ENCODE data around the gene VSNL1. TPM values are rescaled to one million over a fixed set of nuclear protein-coding genes. Genes with fewer than 3 reads are reported as not detected.

Gene VSNL1
- total RNA-seq, 1 experiment from 2014 or later: 9.9 TPM

DNA sequence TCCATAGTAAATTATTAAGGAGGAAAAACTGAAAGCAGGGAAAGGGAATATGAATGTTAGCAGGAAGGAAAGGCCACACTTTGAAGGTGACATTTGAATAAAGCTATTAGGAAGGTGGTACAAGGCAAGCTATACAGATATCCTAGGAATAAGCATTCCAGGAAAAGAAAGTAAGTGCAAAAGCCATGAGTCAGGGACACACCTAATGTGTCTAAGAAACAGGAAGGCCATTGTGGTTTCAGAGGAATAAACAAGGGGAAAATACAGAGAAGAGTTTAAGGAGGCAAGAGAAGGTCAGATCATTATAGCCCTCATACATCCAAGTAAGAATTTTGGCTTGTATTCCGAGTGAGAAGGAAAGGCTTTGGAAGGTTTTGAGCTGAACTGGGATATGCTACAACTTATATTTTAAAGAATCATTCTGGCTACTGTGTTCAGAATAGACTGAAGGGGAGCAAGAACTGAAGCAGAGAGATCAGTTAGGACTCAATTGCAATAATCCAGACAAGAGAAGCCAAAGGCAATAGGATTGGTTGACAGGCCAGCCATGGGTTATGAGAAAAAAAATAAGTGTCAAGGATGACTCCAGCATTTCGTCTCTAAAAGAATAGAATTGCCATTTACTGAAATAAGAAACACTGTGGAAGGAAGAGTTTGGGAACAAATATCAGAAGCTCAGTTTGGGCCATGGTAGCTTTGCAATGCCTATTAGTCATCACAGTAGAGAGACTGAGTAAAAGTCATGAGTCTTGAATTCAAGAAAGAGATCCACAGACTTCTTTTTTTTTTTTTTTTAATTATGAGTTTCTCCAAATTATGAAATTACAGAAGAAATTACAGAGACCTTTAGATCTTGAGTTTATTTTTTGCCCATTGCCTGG is 33.5 kb upstream of the VSNL1 start:
- H2AFZ ChIP-seq (ENCODE audit: low read length): no peak overlapping the region

More for the DNA sequence above, 33.5 kb upstream of the VSNL1 start:
- Histone ChIP-seq H3K79me2 (ENCODE audit: insufficient read depth, low read length) (no peaks in the 10 kb centered on the region), H2BK12ac (ENCODE audit: insufficient read length, low read depth, low read length) (no peak overlapping the region), H2AK5ac (ENCODE audit: insufficient read length, low read length) (no peak overlapping the region), H3K4ac (ENCODE audit: low read depth, low read length) (no peak overlapping the region), H4K5ac (ENCODE audit: insufficient read length, low read depth, low read length) (no peak overlapping the region), H3T11ph (ENCODE audit: low read length) (no peak overlapping the region), H3K27ac (ENCODE audit: insufficient read length, low read depth, low read length) (no peak overlapping the region), H2BK5ac (ENCODE audit: insufficient read length, low read length) (no peak overlapping the region), H3K9me3 (ENCODE audit: control insufficient read depth, low read depth, low read length) (no peaks in the 10 kb centered on the region), H4K20me1 (ENCODE audit: control insufficient read depth, insufficient read depth, insufficient read length) (no peaks in the 10 kb centered on the region), H3K14ac (ENCODE audit: insufficient read depth, low read length) (no peak overlapping the region), H3K18ac (ENCODE audit: insufficient read length, low read depth, low read length) (no peak overlapping the region), H2BK120ac (ENCODE audit: low read depth, low read length, poor library complexity, severe bottlenecking) (no peak overlapping the region), H3K4me1 (ENCODE audit: insufficient read depth, low read length) (no peaks in the 10 kb centered on the region; the same call in 1 of the 2 replicates), H3K23ac (ENCODE audit: insufficient read length, low read depth, low read length) (no peak overlapping the region), H3K9ac (ENCODE audit: extremely low read depth, insufficient read length, low read length) (no peak overlapping the region), H4K8ac (replicated peaks; ENCODE audit: insufficient read length, low read depth, low read length) (no peak overlapping the region), H3K27me3 (ENCODE audit: insufficient read depth, low read length) (no peaks in the 10 kb centered on the region), H3K79me1 (ENCODE audit: insufficient read depth, low read depth, low read length, poor library complexity, severe bottlenecking) (no peaks in the 10 kb centered on the region), H2BK15ac (ENCODE audit: low read depth, low read length) (no peak overlapping the region), H3K23me2 (ENCODE audit: insufficient read length, low read depth, low read length, poor library complexity, severe bottlenecking) (no peaks in the 10 kb centered on the region), H2BK20ac (ENCODE audit: low read depth, low read length, poor library complexity, severe bottlenecking) (no peak overlapping the region), H3K56ac (ENCODE audit: insufficient read length, low read depth, low read length) (no peak overlapping the region), H3K4me2 (ENCODE audit: insufficient read depth, insufficient read length, low read length) (no peak overlapping the region), H4K91ac (ENCODE audit: insufficient read length, low read depth, low read length) (no peak overlapping the region)
- Mint-ChIP-seq H3K36me3 (ENCODE audit: insufficient read depth in 1 of 3, low read depth in 3 of 3) (no peaks in the 10 kb centered on the region), H3K9me3 (no peaks in the 10 kb centered on the region), H3K27ac (no peak overlapping the region), H3K4me1 (peaks cover 4% of the 10 kb centered on the region in 2 experiments; a peak in 2 of 4 replicates), H3K4me3 (no peak overlapping the region), H3K27me3 (ENCODE audit: low read depth) (no peaks in the 10 kb centered on the region)
- WGBS (ENCODE audit: extremely low coverage, insufficient read length, low lambda C conversion rate): no CpG with 5 or more reads among the region's 2 CpGs
- TF ChIP-seq, protein P1, sequence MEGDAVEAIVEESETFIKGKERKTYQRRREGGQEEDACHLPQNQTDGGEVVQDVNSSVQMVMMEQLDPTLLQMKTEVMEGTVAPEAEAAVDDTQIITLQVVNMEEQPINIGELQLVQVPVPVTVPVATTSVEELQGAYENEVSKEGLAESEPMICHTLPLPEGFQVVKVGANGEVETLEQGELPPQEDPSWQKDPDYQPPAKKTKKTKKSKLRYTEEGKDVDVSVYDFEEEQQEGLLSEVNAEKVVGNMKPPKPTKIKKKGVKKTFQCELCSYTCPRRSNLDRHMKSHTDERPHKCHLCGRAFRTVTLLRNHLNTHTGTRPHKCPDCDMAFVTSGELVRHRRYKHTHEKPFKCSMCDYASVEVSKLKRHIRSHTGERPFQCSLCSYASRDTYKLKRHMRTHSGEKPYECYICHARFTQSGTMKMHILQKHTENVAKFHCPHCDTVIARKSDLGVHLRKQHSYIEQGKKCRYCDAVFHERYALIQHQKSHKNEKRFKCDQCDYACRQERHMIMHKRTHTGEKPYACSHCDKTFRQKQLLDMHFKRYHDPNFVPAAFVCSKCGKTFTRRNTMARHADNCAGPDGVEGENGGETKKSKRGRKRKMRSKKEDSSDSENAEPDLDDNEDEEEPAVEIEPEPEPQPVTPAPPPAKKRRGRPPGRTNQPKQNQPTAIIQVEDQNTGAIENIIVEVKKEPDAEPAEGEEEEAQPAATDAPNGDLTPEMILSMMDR (conservative IDR thresholded peaks at IDR 0.05): no peak
- no peak for DNase-seq
